ENCODE data around the gene TRAPPC1.

DNA sequence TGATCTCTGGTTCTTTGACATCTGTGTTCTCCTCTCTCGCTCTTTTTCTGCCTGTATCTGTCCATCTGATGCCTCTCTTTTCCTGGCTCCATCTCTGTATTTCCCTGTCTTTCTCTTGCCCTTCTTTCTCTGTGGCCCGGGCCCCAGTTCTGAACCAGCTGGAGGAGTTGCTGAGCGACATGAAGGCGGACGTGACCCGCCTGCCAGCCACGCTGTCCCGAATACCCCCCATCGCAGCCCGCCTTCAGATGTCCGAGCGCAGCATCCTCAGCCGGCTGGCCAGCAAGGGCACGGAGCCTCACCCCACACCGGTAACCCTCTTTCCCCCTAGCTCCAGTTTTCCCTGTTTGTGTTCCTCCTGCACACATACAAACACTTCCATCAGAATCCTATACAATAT is 21.5 kb downstream of the TRAPPC1 start:
- TF ChIP-seq, protein P1, sequence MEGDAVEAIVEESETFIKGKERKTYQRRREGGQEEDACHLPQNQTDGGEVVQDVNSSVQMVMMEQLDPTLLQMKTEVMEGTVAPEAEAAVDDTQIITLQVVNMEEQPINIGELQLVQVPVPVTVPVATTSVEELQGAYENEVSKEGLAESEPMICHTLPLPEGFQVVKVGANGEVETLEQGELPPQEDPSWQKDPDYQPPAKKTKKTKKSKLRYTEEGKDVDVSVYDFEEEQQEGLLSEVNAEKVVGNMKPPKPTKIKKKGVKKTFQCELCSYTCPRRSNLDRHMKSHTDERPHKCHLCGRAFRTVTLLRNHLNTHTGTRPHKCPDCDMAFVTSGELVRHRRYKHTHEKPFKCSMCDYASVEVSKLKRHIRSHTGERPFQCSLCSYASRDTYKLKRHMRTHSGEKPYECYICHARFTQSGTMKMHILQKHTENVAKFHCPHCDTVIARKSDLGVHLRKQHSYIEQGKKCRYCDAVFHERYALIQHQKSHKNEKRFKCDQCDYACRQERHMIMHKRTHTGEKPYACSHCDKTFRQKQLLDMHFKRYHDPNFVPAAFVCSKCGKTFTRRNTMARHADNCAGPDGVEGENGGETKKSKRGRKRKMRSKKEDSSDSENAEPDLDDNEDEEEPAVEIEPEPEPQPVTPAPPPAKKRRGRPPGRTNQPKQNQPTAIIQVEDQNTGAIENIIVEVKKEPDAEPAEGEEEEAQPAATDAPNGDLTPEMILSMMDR (IDR thresholded peaks at IDR 0.05): no peak
- TF ChIP-seq POLR2A (IDR thresholded peaks at IDR 0.05): no peak
